H1 (cell line): ENCODE measurements around the gene DNMT3B. TPM values are rescaled to one million over a fixed set of nuclear protein-coding genes. Genes with fewer than 3 reads are reported as not detected.

Experiments
- CTCF ChIA-PET: fragments of 300-600 bp; sonication (Branson Sonifier 250); formaldehyde crosslinking; loops from one replicate; lab custom pipeline; 2021; ENCODE audit not compliant: partially characterized antibody; lab: Charles Lee
- POLR2A ChIA-PET: fragments of 300-600 bp; sonication (Branson Sonifier 250); formaldehyde crosslinking; loops from one replicate; lab custom pipeline; 2021; ENCODE audit warnings: inconsistent platforms; ENCODE audit not compliant: partially characterized antibody; lab: Charles Lee
- DNase-seq, 2 experiments: peaks; one replicate each; pipeline versions ENCODE4 v3.0.0 to v3.0.0-alpha.2; 2010 to 2022; ENCODE audit warnings: low spot score in 2 of 2, low read depth in 1 of 2, mixed read lengths in 1 of 2
- FAIRE-seq: peaks from 2 replicates; lab custom pipeline; 2011; peaks lifted over from hg19 to GRCh38; lab: Jason Lieb, UNC
- H2AFZ ChIP-seq: 2 replicates; pipeline ENCODE4 v1.8.1; 2012; ENCODE audit warnings: low read length, inconsistent platforms
- H2AK5ac ChIP-seq: 2 replicates; pipeline ENCODE4 v1.6.1; 2013; ENCODE audit warnings: low read depth, low read length
- H2BK120ac ChIP-seq: replicated peaks from 2 replicates; pipeline ENCODE3; 2013; ENCODE audit warnings: low read depth, low read length, inconsistent platforms
- H2BK12ac ChIP-seq: 2 replicates; pipeline ENCODE4 v1.6.1; 2013; ENCODE audit warnings: low read depth, low read length
- H2BK15ac ChIP-seq: 2 replicates; pipeline ENCODE4 v1.6.1; 2013; ENCODE audit warnings: low read length
- H2BK20ac ChIP-seq: 2 replicates; pipeline ENCODE4 v1.6.1; 2013; ENCODE audit warnings: low read length
- H2BK5ac ChIP-seq: 2 replicates; pipeline ENCODE4 v1.6.1; 2013; ENCODE audit warnings: low read depth, low read length
- H3K14ac ChIP-seq: 2 replicates; pipeline ENCODE4 v1.6.1; 2013; ENCODE audit warnings: inconsistent platforms; ENCODE audit not compliant: insufficient read length
- H3K18ac ChIP-seq: 2 replicates; pipeline ENCODE4 v1.6.1; 2013; ENCODE audit warnings: low read length; ENCODE audit errors: extremely low read depth
- H3K23ac ChIP-seq: 2 replicates; pipeline ENCODE4 v1.6.1; 2013; ENCODE audit warnings: inconsistent platforms; ENCODE audit not compliant: insufficient read length
- H3K23me2 ChIP-seq: 2 replicates; pipeline ENCODE4 v1.6.1; 2013; ENCODE audit warnings: low read depth, low read length
- H3K27ac ChIP-seq: 2 replicates; pipeline ENCODE4 v1.6.1; 2011; ENCODE audit warnings: low read depth, low read length, inconsistent platforms
- H3K27me3 ChIP-seq, 4 experiments: replicated peaks in 1 of 4; 1 replicate in 1 of 4; 2 replicates in 3 of 4; pipeline versions ENCODE4 v1.6.1 to v1.8.1; 2011 to 2013; ENCODE audit warnings: low read length in 3 of 4, mild to moderate bottlenecking in 3 of 4, inconsistent platforms in 2 of 4, mixed read lengths in 2 of 4, moderate library complexity in 1 of 4; ENCODE audit not compliant: control insufficient read depth in 3 of 4, insufficient read depth in 3 of 4; ENCODE audit errors: extremely low read depth in 1 of 4
- H3K36me3 ChIP-seq, 4 experiments: 2 replicates each; pipeline versions ENCODE4 v1.6.1 to v1.8.1; 2011 to 2013; ENCODE audit warnings: mild to moderate bottlenecking in 4 of 4, low read length in 3 of 4, moderate library complexity in 2 of 4, control low read depth in 1 of 4, inconsistent platforms in 1 of 4; ENCODE audit not compliant: insufficient read depth in 4 of 4, control insufficient read depth in 2 of 4
- H3K4ac ChIP-seq: replicated peaks from 2 replicates; pipeline ENCODE3; 2013; ENCODE audit warnings: low read length, low read depth, mixed read lengths, inconsistent platforms; ENCODE audit not compliant: insufficient read length
- H3K4me1 ChIP-seq, 4 experiments: replicated peaks in 1 of 4; 1 replicate in 1 of 4; 2 replicates in 3 of 4; pipeline versions ENCODE4 v1.6.1 to v1.8.1; 2011 to 2013; ENCODE audit warnings: low read length in 3 of 4, inconsistent platforms in 2 of 4, mixed read lengths in 1 of 4; ENCODE audit not compliant: insufficient read depth in 4 of 4, control insufficient read depth in 3 of 4
- H3K4me2 ChIP-seq, 2 experiments: 2 replicates each; pipeline versions ENCODE4 v1.6.1 to v1.8.1; 2011 to 2013; ENCODE audit warnings: low read depth in 2 of 2, low read length in 2 of 2, control low read depth in 1 of 2, inconsistent platforms in 1 of 2, mild to moderate bottlenecking in 1 of 2; ENCODE audit not compliant: insufficient read depth in 1 of 2
- H3K4me3 ChIP-seq, 4 experiments: fragments of 200-600, 300-600 bp in 1 of 4; sonication (generic), shearing (Covaris generic), sonication (Bioruptor Twin) in 1 of 4; 2 replicates each; pipeline versions ENCODE4 v1.5.1 to v1.8.1; 2011 to 2016; ENCODE audit warnings: low read length in 4 of 4, low read depth in 3 of 4, control low read depth in 2 of 4, inconsistent platforms in 2 of 4, mild to moderate bottlenecking in 2 of 4, mixed read lengths in 1 of 4, moderate library complexity in 1 of 4; ENCODE audit not compliant: insufficient read depth in 2 of 4; ENCODE audit errors: extremely low read depth in 1 of 4
- H3K56ac ChIP-seq: replicated peaks from 2 replicates; pipeline ENCODE3; 2013; ENCODE audit warnings: low read depth, mild to moderate bottlenecking, mixed read lengths, low read length, inconsistent platforms; ENCODE audit not compliant: insufficient read length
- H3K79me1 ChIP-seq: 2 replicates; pipeline ENCODE4 v1.6.1; 2013; ENCODE audit warnings: low read depth, low read length, control low read depth
- H3K79me2 ChIP-seq, 2 experiments: 2 replicates each; pipeline versions ENCODE4 v1.6.1 to v1.8.1; 2012 to 2013; ENCODE audit warnings: low read length in 2 of 2, mild to moderate bottlenecking in 2 of 2, inconsistent platforms in 1 of 2; ENCODE audit not compliant: insufficient read depth in 2 of 2, control insufficient read depth in 1 of 2
- H3K9ac ChIP-seq, 4 experiments: replicated peaks in 1 of 4; 1 replicate in 1 of 4; 2 replicates in 3 of 4; pipeline versions ENCODE4 v1.6.1 to v1.8.1; 2011 to 2013; ENCODE audit warnings: low read depth in 3 of 4, low read length in 3 of 4, control low read depth in 2 of 4, mild to moderate bottlenecking in 2 of 4, moderate library complexity in 2 of 4, inconsistent platforms in 1 of 4; ENCODE audit errors: extremely low read depth in 1 of 4
- H3K9me3 ChIP-seq, 2 experiments: 2 replicates each; pipeline versions ENCODE4 v1.6.1 to v1.8.1; 2012 to 2013; ENCODE audit warnings: mild to moderate bottlenecking in 2 of 2, moderate library complexity in 2 of 2, control low read depth in 1 of 2, inconsistent platforms in 1 of 2, low read depth in 1 of 2, low read length in 1 of 2, mixed read lengths in 1 of 2; ENCODE audit not compliant: insufficient read depth in 2 of 2
- H4K20me1 ChIP-seq, 2 experiments: replicated peaks in 1 of 2; 2 replicates each; pipeline versions ENCODE3 to v1.8.1; 2011 to 2013; ENCODE audit warnings: inconsistent platforms in 2 of 2, low read length in 2 of 2, mild to moderate bottlenecking in 1 of 2; ENCODE audit not compliant: insufficient read depth in 2 of 2, control insufficient read depth in 1 of 2
- H4K5ac ChIP-seq: 2 replicates; pipeline ENCODE4 v1.6.1; 2013; ENCODE audit warnings: low read length, low read depth, mixed read lengths, inconsistent platforms; ENCODE audit not compliant: insufficient read length
- H4K8ac ChIP-seq: 2 replicates; pipeline ENCODE4 v1.8.0; 2013; ENCODE audit warnings: mild to moderate bottlenecking, moderate library complexity, low read length, inconsistent platforms; ENCODE audit not compliant: insufficient read depth; ENCODE audit errors: extremely low read depth
- H4K91ac ChIP-seq: replicated peaks from 2 replicates; pipeline ENCODE3; 2013; ENCODE audit warnings: low read length, mixed read lengths, inconsistent platforms; ENCODE audit not compliant: insufficient read length
- ASH2L ChIP-seq: fragments of 200-600, 300-600 bp; sonication (generic); IDR thresholded peaks from one replicate; pipeline ENCODE4 v1.7.1; 2017; ENCODE audit warnings: low read length
- CEBPB ChIP-seq: IDR thresholded peaks from 2 replicates; pipeline ENCODE4 v1.6.1; 2012; ENCODE audit warnings: low read depth, low read length
- CTBP2 ChIP-seq: IDR thresholded peaks from 2 replicates; pipeline ENCODE4 v1.7.0; 2011; ENCODE audit warnings: borderline replicate concordance, mild to moderate bottlenecking, moderate library complexity, mixed read lengths, low read length; ENCODE audit not compliant: insufficient read depth, insufficient read length
- EZH2 ChIP-seq: fragments of 200-600 bp; sonication (generic); IDR thresholded peaks from 2 replicates; pipeline ENCODE4 v1.7.1; 2012; ENCODE audit warnings: low read depth, mild to moderate bottlenecking, moderate library complexity, low read length, inconsistent platforms; ENCODE audit not compliant: severe bottlenecking
- POLR2AphosphoS5 ChIP-seq: IDR thresholded peaks from 2 replicates; pipeline ENCODE4 v1.6.1; 2011; ENCODE audit warnings: low read depth, low read length
- RBBP5 ChIP-seq: IDR thresholded peaks from 2 replicates; pipeline ENCODE4 v1.7.1; 2012; ENCODE audit warnings: low read depth, mild to moderate bottlenecking, inconsistent platforms, low read length, moderate library complexity, borderline replicate concordance
- SIX5 ChIP-seq: IDR thresholded peaks from 2 replicates; pipeline ENCODE4 v1.6.1; 2011; ENCODE audit warnings: mild to moderate bottlenecking, low read depth, low read length
- TAF1 ChIP-seq: IDR thresholded peaks from 2 replicates; pipeline ENCODE4 v1.6.1; 2011; ENCODE audit warnings: mild to moderate bottlenecking, low read depth, low read length
- TAF7 ChIP-seq: optimal IDR thresholded peaks from 2 replicates; pipeline ENCODE3; 2011; ENCODE audit warnings: low read depth, mild to moderate bottlenecking, inconsistent platforms, low read length, moderate library complexity, borderline replicate concordance
- ZNF274 ChIP-seq: IDR thresholded peaks from 2 replicates; pipeline ENCODE4 v1.7.0; 2012; ENCODE audit warnings: low read length, borderline replicate concordance; ENCODE audit errors: extremely low read depth
- WGBS, 2 experiments: shearing (Covaris generic) in 1 of 2; methylation state at CpG; one replicate each; pipeline versions ENCODE4 v1.1.6 to v1.1.7; 2013 to 2015; ENCODE audit warnings: low lambda C conversion rate in 2 of 2, mixed read lengths in 2 of 2, inconsistent platforms in 1 of 2, low coverage in 1 of 2, missing lambda C conversion rate in 1 of 2; ENCODE audit not compliant: insufficient replicate concordance in 2 of 2, insufficient coverage in 1 of 2, insufficient read length in 1 of 2; ENCODE audit errors: extremely low coverage in 1 of 2, missing lambda C conversion rate in 1 of 2; 5-methylcytosine and 5-hydroxymethylcytosine counted together
- polyA plus RNA-seq, 7 experiments: library from polyadenylated mRNA; depleted of rRNA in 3 of 7; stranded (reverse) in 5 of 7; unstranded in 2 of 7; fragments of >200 nt in 5 of 7; fragments of 200-250 nt in 2 of 7; gene quantifications; 1 replicate in 5 of 7; 2 replicates in 1 of 7; 4 replicates in 1 of 7; pipeline versions ENCODE4 v1.2.1 to v1.2.3, GENCODE V29; 2011 to 2013; ENCODE audit warnings: missing spikeins in 2 of 7, mixed read lengths in 2 of 7
- total RNA-seq: library from RNA; stranded (reverse); fragmentation: NEBNext Ultra II Directional; extraction: Animal tissue kit (Norgen Biotek cat#: 25700); gene quantifications from 2 replicates; pipeline ENCODE4 v1.2.1, GENCODE V29; 2021
- TF ChIP-seq, protein P1 (sequence below): IDR thresholded peaks from 2 replicates; pipeline ENCODE4 v1.6.1; 2011; ENCODE audit warnings: low read depth, mild to moderate bottlenecking, low read length; ENCODE audit not compliant: insufficient read depth

Gene DNMT3B
- total and polyA plus RNA-seq, 2 of the 8 experiments (the other 6 are each of a cell fraction or from before 2014, with no cell fraction given) = 433 to 1,016 TPM

DNA sequence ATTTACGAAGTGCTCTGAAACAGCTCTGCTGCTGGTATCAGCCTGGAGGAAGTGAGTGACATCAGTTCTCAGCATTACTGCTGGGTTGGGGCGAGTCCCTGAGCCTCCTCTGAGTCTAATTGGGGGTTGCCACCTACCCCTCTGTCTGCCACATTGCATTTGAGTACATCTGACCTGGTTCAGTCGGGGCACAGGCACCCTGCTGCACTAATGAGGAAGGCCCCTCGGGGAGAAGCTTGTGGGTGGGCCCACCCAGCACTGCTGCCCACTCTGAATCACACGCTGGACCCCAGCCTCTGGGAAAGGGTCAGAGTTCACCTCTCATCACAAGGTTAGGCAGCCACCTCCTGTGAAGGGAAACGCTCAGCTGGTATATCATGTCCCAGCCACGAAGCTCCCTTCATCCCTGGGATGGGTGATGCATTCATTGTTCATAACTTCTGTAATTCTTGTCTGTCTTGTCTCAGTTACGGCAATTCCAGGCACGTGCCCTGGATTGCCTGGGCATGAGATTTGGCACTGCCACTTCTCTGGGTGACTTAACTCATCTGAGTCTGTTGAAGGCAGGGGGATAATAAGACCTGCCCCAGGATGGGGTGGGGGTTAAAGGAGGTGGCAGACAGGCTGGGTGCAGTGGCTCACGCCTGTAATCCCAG is 13.3 kb downstream of the DNMT3B start:
- H3K4me2 ChIP-seq = peak overlapping the region; percentile 31 to 33; a peak in 3 of 4 replicates
- TF ChIP-seq ZNF274 (no peak), EZH2 (no peak), SIX5 (no peak), RBBP5 (no peak), TAF7 (no peak), ASH2L (no peak), CTBP2 (no peak), CEBPB (no peak), POLR2AphosphoS5 (no peak; the same call in 1 of the 2 replicates), TAF1 (no peak)
- TF ChIP-seq, protein P1, sequence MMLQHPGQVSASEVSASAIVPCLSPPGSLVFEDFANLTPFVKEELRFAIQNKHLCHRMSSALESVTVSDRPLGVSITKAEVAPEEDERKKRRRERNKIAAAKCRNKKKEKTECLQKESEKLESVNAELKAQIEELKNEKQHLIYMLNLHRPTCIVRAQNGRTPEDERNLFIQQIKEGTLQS = no peak

More for the DNA sequence above, 13.3 kb downstream of the DNMT3B start:
- Histone ChIP-seq H3K23ac (no peak overlapping the region), H3K14ac (no peak overlapping the region), H2BK120ac (no peak overlapping the region), H3K4ac (no peak overlapping the region), H2BK15ac (no peak overlapping the region; the same call in 1 of the 2 replicates), H4K91ac (no peak overlapping the region), H3K9me3 (no peaks in the 10 kb centered on the region), H3K36me3 (peaks cover 2 to 87% (median 15%) of the 10 kb centered on the region in 4 experiments; a peak in 6 of 8 replicates), H3K18ac (0 out of 2 replicates have a peak overlapping the region, but pooled peaks have one; percentile 19), H2BK12ac (no peak overlapping the region), H4K20me1 (peaks cover 59 to 66% of the 10 kb centered on the region in 2 experiments), H3K27ac (no peak overlapping the region), H2AK5ac (no peak overlapping the region), H3K56ac (no peak overlapping the region), H2AFZ (no peak overlapping the region), H4K5ac (no peak overlapping the region), H3K4me3 (no peak overlapping the region), H3K27me3 (no peaks in the 10 kb centered on the region), H3K9ac (no peak overlapping the region), H3K79me2 (peaks cover 53 to 100% of the 10 kb centered on the region in 2 experiments), H2BK20ac (no peak overlapping the region), H3K4me1 (peaks cover 26 to 52% (median 33%) of the 10 kb centered on the region in 4 experiments), H4K8ac (no peak overlapping the region; the same call in 1 of the 2 replicates), H3K23me2 (no peaks in the 10 kb centered on the region), H3K79me1 (peaks cover 7% of the 10 kb centered on the region), H2BK5ac (0 out of 2 replicates have a peak overlapping the region, but pooled peaks have one; percentile 38)
- DNase-seq (no peak), FAIRE-seq (no peak)
- WGBS, 2 experiments = 86% methylated on average over 10 of the region's 10 CpGs; no CpG with 5 or more reads in 1 of the 2 experiments
- ChIA-PET CTCF (interaction anchor here (0.8 to 9.4 kb wide), 9 partner anchors 8 to 112 kb away, joined by 3 to 221 read pairs (median 5); partner anchors contain the start of gene C20orf203), POLR2A (interaction anchor here (0.5 to 9.3 kb wide), 10 partner anchors 9 to 98 kb away, joined by 3 to 209 read pairs (median 4); partner anchors contain the start of genes COMMD7 and DNMT3B)
